ENCODE measurements around the gene ACR. TPM values are rescaled to one million over a fixed set of nuclear protein-coding genes. Genes with fewer than 3 reads are reported as not detected.

ACR gene
- total and polyA plus RNA-seq, 2 of the 13 experiments (the other 11 are each of a cell fraction or from before 2014, with no cell fraction given) = 0.15 TPM; not detected in 1

DNA sequence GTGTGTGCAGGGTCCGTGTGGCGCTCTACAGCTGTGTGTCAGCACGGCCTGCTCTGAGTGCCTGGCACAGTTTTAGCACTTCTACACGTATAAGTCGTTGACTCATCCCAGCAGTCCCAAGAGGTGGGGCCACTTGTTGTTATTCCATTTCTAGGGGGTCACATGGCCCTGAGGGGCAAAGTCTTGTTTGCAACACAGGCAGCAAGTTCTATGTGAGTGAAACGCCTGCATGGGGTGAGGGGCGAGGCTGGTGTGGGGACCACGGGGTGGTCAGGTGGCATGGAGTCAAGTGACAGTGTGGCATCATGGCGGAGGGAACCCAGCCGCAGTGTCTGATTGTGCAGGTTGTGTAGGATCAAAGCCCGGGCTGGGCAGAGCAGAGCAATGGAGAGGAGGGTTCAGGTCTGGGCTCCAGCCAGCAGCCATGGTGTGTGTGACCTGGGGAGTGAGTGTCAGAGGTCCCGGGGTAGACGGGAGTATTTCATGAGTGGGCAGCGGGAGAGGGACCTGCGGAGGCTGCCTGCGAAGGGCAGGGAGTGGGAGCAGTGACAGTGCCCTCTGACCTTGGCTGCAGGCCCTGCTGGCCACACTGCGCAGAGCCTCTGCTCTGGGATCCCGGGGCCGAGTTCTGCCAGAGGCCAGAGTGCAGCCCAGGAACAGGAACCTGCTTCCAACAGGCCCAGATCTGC is 37.5 kb upstream of the ACR start (continued):
- TF ChIP-seq, protein P1, sequence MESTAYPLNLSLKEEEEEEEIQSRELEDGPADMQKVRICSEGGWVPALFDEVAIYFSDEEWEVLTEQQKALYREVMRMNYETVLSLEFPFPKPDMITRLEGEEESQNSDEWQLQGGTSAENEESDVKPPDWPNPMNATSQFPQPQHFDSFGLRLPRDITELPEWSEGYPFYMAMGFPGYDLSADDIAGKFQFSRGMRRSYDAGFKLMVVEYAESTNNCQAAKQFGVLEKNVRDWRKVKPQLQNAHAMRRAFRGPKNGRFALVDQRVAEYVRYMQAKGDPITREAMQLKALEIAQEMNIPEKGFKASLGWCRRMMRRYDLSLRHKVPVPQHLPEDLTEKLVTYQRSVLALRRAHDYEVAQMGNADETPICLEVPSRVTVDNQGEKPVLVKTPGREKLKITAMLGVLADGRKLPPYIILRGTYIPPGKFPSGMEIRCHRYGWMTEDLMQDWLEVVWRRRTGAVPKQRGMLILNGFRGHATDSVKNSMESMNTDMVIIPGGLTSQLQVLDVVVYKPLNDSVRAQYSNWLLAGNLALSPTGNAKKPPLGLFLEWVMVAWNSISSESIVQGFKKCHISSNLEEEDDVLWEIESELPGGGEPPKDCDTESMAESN (CRISPR knock-in tag; conservative IDR thresholded peaks at IDR 0.05) = no peak
- TF ChIP-seq SMAD1 (CRISPR knock-in tag; IDR thresholded peaks at IDR 0.05; ENCODE audit: borderline replicate concordance, low read depth) = peak; percentile 84; the same call in 1 of the 2 replicates
- peak; percentile 60 for TF ChIP-seq NR2F6 (IDR thresholded peaks at IDR 0.05)
- peak; percentile 1 for TF ChIP-seq NR2F6 (CRISPR knock-in tag; IDR thresholded peaks at IDR 0.05)
- TF ChIP-seq, protein P2, sequence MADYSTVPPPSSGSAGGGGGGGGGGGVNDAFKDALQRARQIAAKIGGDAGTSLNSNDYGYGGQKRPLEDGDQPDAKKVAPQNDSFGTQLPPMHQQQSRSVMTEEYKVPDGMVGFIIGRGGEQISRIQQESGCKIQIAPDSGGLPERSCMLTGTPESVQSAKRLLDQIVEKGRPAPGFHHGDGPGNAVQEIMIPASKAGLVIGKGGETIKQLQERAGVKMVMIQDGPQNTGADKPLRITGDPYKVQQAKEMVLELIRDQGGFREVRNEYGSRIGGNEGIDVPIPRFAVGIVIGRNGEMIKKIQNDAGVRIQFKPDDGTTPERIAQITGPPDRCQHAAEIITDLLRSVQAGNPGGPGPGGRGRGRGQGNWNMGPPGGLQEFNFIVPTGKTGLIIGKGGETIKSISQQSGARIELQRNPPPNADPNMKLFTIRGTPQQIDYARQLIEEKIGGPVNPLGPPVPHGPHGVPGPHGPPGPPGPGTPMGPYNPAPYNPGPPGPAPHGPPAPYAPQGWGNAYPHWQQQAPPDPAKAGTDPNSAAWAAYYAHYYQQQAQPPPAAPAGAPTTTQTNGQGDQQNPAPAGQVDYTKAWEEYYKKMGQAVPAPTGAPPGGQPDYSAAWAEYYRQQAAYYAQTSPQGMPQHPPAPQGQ (CRISPR knock-in tag; IDR thresholded peaks at IDR 0.05; ENCODE audit: borderline replicate concordance) = no peak
- no peak for TF ChIP-seq PRDM15 (CRISPR knock-in tag; IDR thresholded peaks at IDR 0.05)
- no peak for TF ChIP-seq ZNF33B (CRISPR knock-in tag; IDR thresholded peaks at IDR 0.05)
- TF ChIP-seq ZKSCAN1 (IDR thresholded peaks at IDR 0.05; ENCODE audit: low read length) = no peak
- peak; percentile 31; the same call in 1 of the 2 replicates for TF ChIP-seq KLF12 (CRISPR knock-in tag; IDR thresholded peaks at IDR 0.05; ENCODE audit: borderline replicate concordance)
- TF ChIP-seq ATF7-NPFF (CRISPR knock-in tag; IDR thresholded peaks at IDR 0.05; ENCODE audit: low read depth) = no peak; the same call in 1 of the 2 replicates
- peak; percentile 72; the same call in 1 of the 2 replicates for TF ChIP-seq PAX8 (CRISPR knock-in tag; IDR thresholded peaks at IDR 0.05; ENCODE audit: borderline replicate concordance)
- TF ChIP-seq ZNF24 (IDR thresholded peaks at IDR 0.05) = no peak
- TF ChIP-seq SNAPC2 (CRISPR knock-in tag; IDR thresholded peaks at IDR 0.05) = no peak
- TF ChIP-seq TFAP4 (IDR thresholded peaks at IDR 0.05; ENCODE audit: borderline replicate concordance, low read depth) = peak; percentile 81; the same call in 1 of the 2 replicates
- no peak for TF ChIP-seq KAT2B (IDR thresholded peaks at IDR 0.05; ENCODE audit: borderline replicate concordance, low read depth, low read length)
- TF ChIP-seq HBP1 (CRISPR knock-in tag; IDR thresholded peaks at IDR 0.05; ENCODE audit: low read depth) = peak; percentile 78; the same call in 1 of the 2 replicates
- peak; percentile 86 for TF ChIP-seq ZMAT3 (CRISPR knock-in tag; conservative IDR thresholded peaks at IDR 0.05)
- TF ChIP-seq ZSCAN9 (CRISPR knock-in tag; IDR thresholded peaks at IDR 0.05; ENCODE audit: borderline replicate concordance) = peak; percentile 51; the same call in 1 of the 2 replicates
- TF ChIP-seq NONO (IDR thresholded peaks at IDR 0.05) = no peak
- peak; percentile 49; the same call in 1 of the 2 replicates for TF ChIP-seq NONO (CRISPR knock-in tag; conservative IDR thresholded peaks at IDR 0.05)
- peak; percentile 80; the same call in 1 of the 2 replicates for TF ChIP-seq SIN3A (IDR thresholded peaks at IDR 0.05; ENCODE audit: borderline replicate concordance, low read depth, low read length)

Measured in HepG2 (cell line).